Mesothelial cell of epicardium (in vitro differentiated cells): ENCODE data around the gene MACO1. TPM values are rescaled to one million over a fixed set of nuclear protein-coding genes. Genes with fewer than 3 reads are reported as not detected.
"Not testable (repeated sequence)": the region's sequence is repeated elsewhere in the genome, so short reads cannot be mapped to it uniquely, and the experiment has no call there.

Experiments
- DNase-seq, 2 experiments: peaks; one replicate each; pipeline ENCODE4 v3.0.0; 2021; ENCODE audit warnings: low spot score in 2 of 2; ENCODE audit not compliant: unreplicated experiment in 2 of 2
- H3K27ac Mint-ChIP-seq: 2 replicates; pipeline ENCODE4 v1.8.0; 2021; ENCODE audit warnings: mixed read lengths
- H3K27me3 Mint-ChIP-seq: 2 replicates; pipeline ENCODE4 v1.8.0; 2021; ENCODE audit warnings: low read depth, mixed read lengths
- H3K36me3 Mint-ChIP-seq: 2 replicates; pipeline ENCODE4 v1.8.0; 2021; ENCODE audit warnings: mixed read lengths
- H3K4me1 Mint-ChIP-seq: 2 replicates; pipeline ENCODE4 v1.8.0; 2021; ENCODE audit warnings: mixed read lengths
- H3K4me3 Mint-ChIP-seq: 2 replicates; pipeline ENCODE4 v1.8.0; 2021; ENCODE audit warnings: mild to moderate bottlenecking, moderate library complexity, mixed read lengths
- H3K9me3 Mint-ChIP-seq: 2 replicates; pipeline ENCODE4 v1.8.0; 2021; ENCODE audit warnings: mixed read lengths
- total RNA-seq: library from RNA; stranded (reverse); gene quantifications from 3 replicates; pipeline ENCODE4 v1.2.1, GENCODE V29; 2021
- TF ChIP-seq, protein P1 (sequence below): fragments of 200-600 bp; sonication (generic); IDR thresholded peaks from one replicate; pipeline ENCODE4 v1.5.0; 2021; ENCODE audit warnings: antibody characterized with exemption; ENCODE audit not compliant: unreplicated experiment

The MACO1 gene
- total RNA-seq, 1 donor from 2014 or later = 26.9 TPM

DNA sequence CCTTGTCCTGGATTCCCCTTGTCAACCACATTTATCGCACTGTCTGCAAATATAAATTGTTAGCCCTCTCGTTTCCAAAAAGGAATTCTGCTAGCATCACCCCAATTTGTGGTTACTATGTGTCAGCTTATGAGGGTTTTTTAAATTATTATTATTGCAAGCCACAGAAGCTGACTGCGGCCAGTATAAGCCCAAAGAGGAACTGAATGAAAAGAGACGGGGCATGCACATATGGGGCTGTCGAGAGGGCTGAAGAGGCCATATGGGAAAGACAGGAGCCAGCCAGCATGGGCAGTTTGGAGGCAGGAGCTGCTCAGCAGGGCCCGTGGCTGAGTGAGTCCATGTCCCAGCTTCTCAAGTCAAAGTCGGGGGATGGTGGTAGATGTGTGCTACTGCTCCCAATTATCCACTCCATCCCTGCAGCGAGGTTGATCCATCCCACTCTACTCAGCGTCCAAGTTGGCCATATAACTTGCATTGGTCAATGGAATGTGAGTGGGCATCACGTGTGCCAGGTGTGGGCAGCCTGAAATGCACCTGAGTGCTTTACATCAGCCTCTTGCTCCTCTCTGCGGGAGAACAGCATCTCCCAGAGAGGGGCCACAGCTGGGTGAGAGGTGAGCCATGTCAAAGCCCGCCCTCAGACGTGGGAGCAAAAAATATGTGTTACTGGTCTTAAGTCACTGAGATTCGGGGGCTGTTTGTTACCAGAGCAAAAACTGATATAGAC, 75.1 kb downstream of the MACO1 start:
- Mint-ChIP-seq H3K27me3 (no peaks in the 10 kb centered on the region), H3K27ac (peak overlapping the region; percentile 21), H3K4me3 (peak overlapping the region; percentile 60), H3K9me3 (no peaks in the 10 kb centered on the region), H3K4me1 (peaks cover 31% of the 10 kb centered on the region), H3K36me3 (peaks cover 1% of the 10 kb centered on the region)
- no peak for DNase-seq
- TF ChIP-seq, protein P1, sequence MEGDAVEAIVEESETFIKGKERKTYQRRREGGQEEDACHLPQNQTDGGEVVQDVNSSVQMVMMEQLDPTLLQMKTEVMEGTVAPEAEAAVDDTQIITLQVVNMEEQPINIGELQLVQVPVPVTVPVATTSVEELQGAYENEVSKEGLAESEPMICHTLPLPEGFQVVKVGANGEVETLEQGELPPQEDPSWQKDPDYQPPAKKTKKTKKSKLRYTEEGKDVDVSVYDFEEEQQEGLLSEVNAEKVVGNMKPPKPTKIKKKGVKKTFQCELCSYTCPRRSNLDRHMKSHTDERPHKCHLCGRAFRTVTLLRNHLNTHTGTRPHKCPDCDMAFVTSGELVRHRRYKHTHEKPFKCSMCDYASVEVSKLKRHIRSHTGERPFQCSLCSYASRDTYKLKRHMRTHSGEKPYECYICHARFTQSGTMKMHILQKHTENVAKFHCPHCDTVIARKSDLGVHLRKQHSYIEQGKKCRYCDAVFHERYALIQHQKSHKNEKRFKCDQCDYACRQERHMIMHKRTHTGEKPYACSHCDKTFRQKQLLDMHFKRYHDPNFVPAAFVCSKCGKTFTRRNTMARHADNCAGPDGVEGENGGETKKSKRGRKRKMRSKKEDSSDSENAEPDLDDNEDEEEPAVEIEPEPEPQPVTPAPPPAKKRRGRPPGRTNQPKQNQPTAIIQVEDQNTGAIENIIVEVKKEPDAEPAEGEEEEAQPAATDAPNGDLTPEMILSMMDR = no peak

DNA sequence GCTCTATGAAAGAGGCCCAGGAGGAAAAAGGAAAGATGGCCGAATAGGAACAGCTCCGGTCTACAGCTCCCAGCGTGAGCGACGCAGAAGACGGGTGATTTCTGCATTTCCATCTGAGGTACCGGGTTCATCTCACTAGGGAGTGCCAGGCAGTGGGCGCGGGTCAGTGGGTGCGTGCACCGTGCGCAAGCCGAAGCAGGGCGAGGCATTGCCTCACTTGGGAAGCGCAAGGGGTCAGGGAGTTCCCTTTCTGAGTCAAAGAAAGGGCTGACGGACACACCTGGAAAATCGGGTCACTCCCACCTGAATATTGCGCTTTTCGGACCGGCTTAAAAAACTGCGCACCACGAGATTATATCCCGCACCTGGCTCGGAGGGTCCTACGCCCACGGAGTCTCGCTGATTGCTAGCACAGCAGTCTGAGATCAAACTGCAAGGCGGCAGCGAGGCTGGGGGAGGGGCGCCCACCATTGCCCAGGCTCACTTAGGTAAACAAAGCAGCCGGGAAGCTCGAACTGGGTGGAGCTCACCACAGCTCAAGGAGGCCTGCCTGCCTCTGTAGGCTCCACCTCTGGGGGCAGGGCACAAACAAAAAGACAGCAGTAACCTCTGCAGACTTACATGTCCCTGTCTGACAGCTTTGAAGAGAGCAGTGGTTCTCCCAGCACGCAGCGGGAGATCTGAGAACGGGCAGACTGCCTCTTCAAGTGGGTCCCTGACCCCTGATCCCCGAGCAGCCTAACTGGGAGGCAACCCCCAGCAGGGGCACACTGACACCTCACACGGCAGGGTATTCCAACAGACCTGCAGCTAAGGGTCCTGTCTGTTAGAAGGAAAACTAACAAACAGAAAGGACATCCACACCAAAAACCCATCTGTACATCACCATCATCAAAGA, 76.1 kb downstream of the MACO1 start:
- H3K9me3 Mint-ChIP-seq = not testable (repeated sequence)

DNA sequence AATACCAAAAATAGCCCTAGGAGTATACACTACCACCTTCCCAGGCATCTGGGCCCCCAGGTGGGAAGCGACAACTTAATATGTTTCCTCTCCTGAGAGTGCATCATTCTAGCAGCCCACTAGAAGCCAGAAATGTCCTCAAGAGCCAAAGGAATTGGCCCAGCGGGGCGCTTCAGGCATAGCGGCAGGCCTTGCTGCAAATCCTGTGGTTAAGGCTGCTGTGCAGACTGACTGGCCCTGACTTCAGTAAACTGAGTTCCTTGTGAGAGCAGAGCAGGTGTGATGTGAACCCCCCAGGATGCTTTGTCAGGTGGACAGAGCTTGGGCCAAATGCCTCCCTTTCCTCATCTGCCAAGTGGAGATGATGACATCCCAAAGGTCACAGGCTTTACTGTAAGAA, 83.0 kb downstream of the MACO1 start:
- H3K4me1 Mint-ChIP-seq = no peaks in the 10 kb centered on the region
- TF ChIP-seq, protein P1 = no peak
- no peaks in the 10 kb centered on the region for H3K9me3 Mint-ChIP-seq
- no peaks in the 10 kb centered on the region for H3K27me3 Mint-ChIP-seq
- no peak for DNase-seq
- H3K27ac Mint-ChIP-seq = no peak overlapping the region
- no peak overlapping the region for H3K4me3 Mint-ChIP-seq
- no peaks in the 10 kb centered on the region for H3K36me3 Mint-ChIP-seq

More for the DNA sequence above, 76.1 kb downstream of the MACO1 start:
- peak overlapping the region; percentile 60 for H3K4me3 Mint-ChIP-seq
- not testable (repeated sequence) for H3K27me3 Mint-ChIP-seq, DNase-seq, H3K36me3 Mint-ChIP-seq
- peaks cover 31% of the 10 kb centered on the region for H3K4me1 Mint-ChIP-seq
- peak overlapping the region; percentile 25 for H3K27ac Mint-ChIP-seq

DNA sequence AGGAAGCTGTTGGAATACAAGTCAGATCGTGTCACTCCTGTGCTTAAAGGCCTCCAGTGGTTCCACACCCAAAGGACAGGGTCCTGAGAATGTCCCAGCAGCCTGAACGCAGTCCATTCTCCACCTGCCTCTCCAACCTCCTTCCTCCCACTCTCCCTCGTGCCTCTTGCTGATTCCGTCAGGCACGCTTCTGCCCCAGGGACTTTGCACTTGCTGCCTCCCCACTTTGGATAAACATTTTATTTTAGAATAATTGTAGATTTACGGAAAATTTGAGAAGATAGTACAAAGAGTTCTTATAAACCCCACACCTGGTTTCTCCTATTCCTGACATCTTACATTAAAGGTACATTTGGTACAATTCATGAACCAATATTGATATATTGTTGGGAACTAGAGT, 84.3 kb downstream of the MACO1 start:
- no peaks in the 10 kb centered on the region for H3K36me3 Mint-ChIP-seq

DNA sequence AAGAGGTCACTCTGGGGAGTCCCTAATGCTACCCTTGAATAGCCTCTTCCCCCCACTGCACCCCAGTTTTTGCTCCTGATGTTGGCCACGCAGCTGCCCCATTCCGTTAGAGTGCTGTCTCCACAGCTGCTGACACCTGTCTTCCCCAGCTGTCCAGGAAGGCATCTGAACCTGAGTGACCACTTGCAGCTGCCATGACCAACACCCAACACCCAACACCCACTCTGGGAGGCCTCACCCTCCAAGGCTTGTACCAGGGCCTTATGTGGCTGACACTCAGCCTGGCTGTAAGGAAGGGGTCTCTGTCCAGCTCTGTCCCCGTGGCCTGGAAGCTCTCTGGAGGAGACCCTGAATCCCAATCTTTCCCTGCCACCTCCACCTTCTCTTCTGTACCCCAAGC, 86.0 kb downstream of the MACO1 start:
- H3K4me1 Mint-ChIP-seq = no peaks in the 10 kb centered on the region
- H3K27ac Mint-ChIP-seq = no peak overlapping the region
- no peaks in the 10 kb centered on the region for H3K36me3 Mint-ChIP-seq
- H3K9me3 Mint-ChIP-seq = no peaks in the 10 kb centered on the region
- no peaks in the 10 kb centered on the region for H3K27me3 Mint-ChIP-seq
- no peak overlapping the region for H3K4me3 Mint-ChIP-seq
- no peak for DNase-seq
- TF ChIP-seq, protein P1 = no peak

More for the DNA sequence above, 84.3 kb downstream of the MACO1 start:
- TF ChIP-seq, protein P1 = no peak
- no peaks in the 10 kb centered on the region for H3K9me3 Mint-ChIP-seq
- H3K4me1 Mint-ChIP-seq = no peaks in the 10 kb centered on the region
- no peaks in the 10 kb centered on the region for H3K27me3 Mint-ChIP-seq
- DNase-seq = no peak
- H3K27ac Mint-ChIP-seq = no peak overlapping the region
- H3K4me3 Mint-ChIP-seq = no peak overlapping the region
